B cell (primary cell): ENCODE results near the gene MSMB. TPM values are rescaled to one million over a fixed set of nuclear protein-coding genes. Genes with fewer than 3 reads are reported as not detected.
"Not testable (repeated sequence)": the region's sequence is repeated elsewhere in the genome, so short reads cannot be mapped to it uniquely, and the experiment has no call there.

Experiments
- ATAC-seq: fragments of 200-7000 bp; cut with Tn5 transposase; one replicate; pipeline ENCODE4 v1.10.0; 2021; ENCODE audit warnings: low read depth, mild to moderate bottlenecking, moderate number of reproducible peaks, moderate library complexity
- CTCF ChIA-PET: fragments of 350-600 bp; sonication (Branson Sonifier 250); formaldehyde crosslinking; loops from one replicate; lab custom pipeline; 2021; ENCODE audit warnings: antibody characterized with exemption, inconsistent platforms; lab: Charles Lee
- POLR2A ChIA-PET: fragments of 350-600 bp; sonication (Branson Sonifier 250); formaldehyde crosslinking; loops from one replicate; lab custom pipeline; 2021; ENCODE audit warnings: antibody characterized with exemption; lab: Charles Lee
- DNase-seq: peaks from one replicate; pipeline ENCODE4 v3.0.0; 2013
- H2AFZ ChIP-seq: 2 replicates; pipeline ENCODE4 v1.6.1; 2012; ENCODE audit warnings: mild to moderate bottlenecking, low read depth, low read length; ENCODE audit not compliant: insufficient read depth, poor library complexity, severe bottlenecking
- H3K27ac ChIP-seq, 2 donors: 1 replicate in 1 of 2; 2 replicates in 1 of 2; pipeline ENCODE4 v1.5.1; 2012 to 2013; ENCODE audit warnings: low read length in 2 of 2, mild to moderate bottlenecking in 2 of 2, moderate library complexity in 1 of 2
- H3K27me3 ChIP-seq, 4 experiments: fragments of 200-600 bp in 1 of 4; sonication (generic) in 1 of 4; replicated peaks in 1 of 4; 1 replicate in 2 of 4; 2 replicates in 2 of 4; pipeline versions ENCODE4 v1.6.1 to v1.7.0; 2013 to 2016; ENCODE audit warnings: low read length in 3 of 4, mild to moderate bottlenecking in 2 of 4, mixed read lengths in 1 of 4, moderate library complexity in 1 of 4; ENCODE audit not compliant: insufficient read depth in 4 of 4, control insufficient read depth in 3 of 4; ENCODE audit errors: control extremely low read depth in 1 of 4
- H3K36me3 ChIP-seq, 2 experiments: replicated peaks in 1 of 2; 1 replicate in 1 of 2; 2 replicates in 1 of 2; pipeline versions ENCODE4 v1.6.1 to v1.7.1; 2013; ENCODE audit warnings: low read length in 1 of 2; ENCODE audit not compliant: insufficient read depth in 2 of 2, control insufficient read depth in 1 of 2; ENCODE audit errors: control extremely low read depth in 1 of 2, extremely low read depth in 1 of 2
- H3K4me1 ChIP-seq, 2 donors: fragments of 200-600 bp in 1 of 2; sonication (generic) in 1 of 2; 1 replicate in 1 of 2; 2 replicates in 1 of 2; pipeline versions ENCODE4 v1.5.1 to v1.6.1; 2013 to 2017; ENCODE audit warnings: low read length in 2 of 2; ENCODE audit not compliant: control insufficient read depth in 2 of 2, insufficient read depth in 2 of 2
- H3K4me2 ChIP-seq: replicated peaks from 2 replicates; pipeline ENCODE3; 2012; ENCODE audit warnings: mild to moderate bottlenecking, low read depth, low read length; ENCODE audit not compliant: poor library complexity, severe bottlenecking
- H3K4me3 ChIP-seq, 5 experiments: fragments of 200-600 bp in 1 of 5; sonication (generic) in 1 of 5; 1 replicate in 3 of 5; 2 replicates in 2 of 5; pipeline versions ENCODE4 v1.5.1 to v1.7.0; 2011 to 2016; ENCODE audit warnings: low read length in 4 of 5, mild to moderate bottlenecking in 4 of 5, low read depth in 2 of 5, control low read depth in 1 of 5, moderate library complexity in 1 of 5; ENCODE audit not compliant: insufficient read depth in 1 of 5; ENCODE audit errors: control extremely low read depth in 1 of 5, extremely low read depth in 1 of 5
- H3K79me2 ChIP-seq: fragments of 200-600 bp; sonication (generic); one replicate; pipeline ENCODE4 v1.6.0; 2016; ENCODE audit warnings: low read length; ENCODE audit not compliant: control insufficient read depth, insufficient read depth
- H3K9ac ChIP-seq: fragments of 200-600 bp; sonication (generic); 2 replicates; pipeline ENCODE4 v1.6.1; 2017; ENCODE audit warnings: mild to moderate bottlenecking, low read length, moderate library complexity
- H3K9me3 ChIP-seq, 3 donors: one replicate each; pipeline versions ENCODE4 v1.6.1 to v1.7.1; 2013; ENCODE audit warnings: low read length in 2 of 3; ENCODE audit not compliant: control insufficient read depth in 2 of 3, insufficient read depth in 1 of 3; ENCODE audit errors: control extremely low read depth in 1 of 3
- H4K20me1 ChIP-seq: 2 replicates; pipeline ENCODE4 v1.6.0; 2012; ENCODE audit warnings: mild to moderate bottlenecking, low read length; ENCODE audit not compliant: insufficient read depth, control insufficient read depth, poor library complexity, severe bottlenecking
- H3K27ac Mint-ChIP-seq: one replicate; pipeline ENCODE4 v1.8.0; 2021; ENCODE audit warnings: mixed read lengths
- H3K27me3 Mint-ChIP-seq: one replicate; pipeline ENCODE4 v1.8.0; 2021; ENCODE audit warnings: mixed read lengths
- H3K4me1 Mint-ChIP-seq: one replicate; pipeline ENCODE4 v1.8.0; 2021; ENCODE audit warnings: mixed read lengths
- H3K4me3 Mint-ChIP-seq: one replicate; pipeline ENCODE4 v1.8.0; 2021; ENCODE audit warnings: mixed read lengths
- H3K9me3 Mint-ChIP-seq: one replicate; pipeline ENCODE4 v1.8.0; 2022; ENCODE audit warnings: mixed read lengths; ENCODE audit not compliant: insufficient read depth
- CTCF ChIP-seq: fragments of 200-600 bp; IDR thresholded peaks from one replicate; pipeline ENCODE4 v1.8.0; 2022; ENCODE audit warnings: antibody characterized with exemption, mild to moderate bottlenecking
- EZH2 ChIP-seq: IDR thresholded peaks from 2 replicates; pipeline ENCODE4 v1.6.1; 2012; ENCODE audit warnings: borderline replicate concordance, low read depth, mild to moderate bottlenecking, moderate library complexity, low read length; ENCODE audit not compliant: insufficient read depth, poor library complexity, severe bottlenecking
- WGBS: methylation state at CpG from one replicate; pipeline ENCODE4 v1.1.5; 2013; ENCODE audit warnings: missing lambda C conversion rate; ENCODE audit not compliant: insufficient coverage; 5-methylcytosine and 5-hydroxymethylcytosine counted together
- intact Hi-C: fragments of 100-400 bp; cut with micrococcal nuclease; formaldehyde crosslinking; loops from one replicate; pipeline ENCODE4 v1.10.0; 2022
- polyA plus RNA-seq: library from polyadenylated mRNA; depleted of rRNA; stranded (reverse); fragments of >200 nt; gene quantifications from 2 replicates; pipeline ENCODE4 v1.2.3, GENCODE V29; 2012
- total RNA-seq, 2 donors: library from RNA; stranded (reverse); fragments of 120-200 nt in 1 of 2; gene quantifications; 1 replicate in 1 of 2; 2 replicates in 1 of 2; pipeline versions ENCODE4 v1.2.3 to v1.2.4, GENCODE V29; 2013 to 2022

Gene MSMB
- total and polyA plus RNA-seq, 2 donors (not counting 1 experiment from before 2014, with no cell fraction given) = not detected

DNA sequence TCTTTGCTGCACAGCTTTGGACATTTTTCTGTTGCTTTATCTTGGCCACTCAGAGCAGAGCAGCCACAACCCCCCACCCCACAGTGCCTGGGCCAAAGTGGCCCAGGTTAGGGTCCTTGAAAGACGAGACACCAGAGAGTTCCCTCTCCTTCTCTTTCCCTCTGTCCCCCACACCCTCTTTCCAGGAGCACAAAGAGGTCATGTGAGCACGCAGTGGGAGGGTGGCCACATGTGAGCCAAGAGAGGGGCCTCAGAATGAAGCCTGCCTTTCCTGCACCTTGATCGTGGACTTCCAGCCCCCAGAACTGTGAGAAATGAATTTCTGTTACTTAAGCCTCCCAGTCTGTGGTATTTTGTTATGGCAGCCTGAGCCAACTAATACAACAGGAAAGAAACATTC lies 14.6 kb upstream of the MSMB start:
- intact Hi-C loops = no loop called here
- H3K4me3 Mint-ChIP-seq = no peak overlapping the region
- Histone ChIP-seq H3K27ac (no peak overlapping the region), H2AFZ (no peak overlapping the region), H3K79me2 (no peaks in the 10 kb centered on the region), H4K20me1 (no peaks in the 10 kb centered on the region), H3K4me1 (no peaks in the 10 kb centered on the region), H3K9ac (no peak overlapping the region), H3K36me3 (no peaks in the 10 kb centered on the region), H3K27me3 (peaks cover 0 to 2% (median 0%) of the 10 kb centered on the region in 4 experiments), H3K9me3 (peaks cover 0 to 10% (median 9%) of the 10 kb centered on the region in 3 donors), H3K4me3 (no peak overlapping the region), H3K4me2 (no peak overlapping the region)
- CTCF ChIA-PET = interaction anchor here (0.7 kb wide), 1 partner anchor 14 kb away, joined by 3 read pairs; no protein-coding TSS in a partner anchor
- WGBS = 86% methylated on average over 3 of the region's 3 CpGs
- no peak for TF ChIP-seq EZH2
- no peak for TF ChIP-seq CTCF
- peaks cover 7% of the 10 kb centered on the region for H3K27me3 Mint-ChIP-seq
- H3K9me3 Mint-ChIP-seq = peaks cover 2% of the 10 kb centered on the region
- H3K4me1 Mint-ChIP-seq = no peaks in the 10 kb centered on the region
- H3K27ac Mint-ChIP-seq = no peak overlapping the region
- ATAC-seq (no peak), DNase-seq (no peak)
- POLR2A ChIA-PET = no interaction called here

GRCh38 chr10:46057927-46058326 lies 11.9 kb upstream of the MSMB start:
- WGBS = 92% methylated on average over 5 of the region's 5 CpGs
- not testable (repeated sequence) for H3K4me3 Mint-ChIP-seq, H4K20me1 ChIP-seq

More at GRCh38 chr10:46057927-46058326, 11.9 kb upstream of the MSMB start:
- ATAC-seq, H3K9me3 ChIP-seq, H3K4me2 ChIP-seq, H3K36me3 ChIP-seq, DNase-seq, H3K27ac Mint-ChIP-seq, intact Hi-C loops, H3K4me1 ChIP-seq, POLR2A ChIA-PET, H3K4me1 Mint-ChIP-seq, H3K27me3 Mint-ChIP-seq, H3K27ac ChIP-seq, H3K27me3 ChIP-seq, H3K9me3 Mint-ChIP-seq, H3K9ac ChIP-seq, H2AFZ ChIP-seq, H3K79me2 ChIP-seq, H3K4me3 ChIP-seq, CTCF ChIA-PET: not testable (repeated sequence)
